Astrocyte (in vitro differentiated cells and primary cell): ENCODE data around the gene ACER1.
"Not testable (repeated sequence)": the region's sequence is repeated elsewhere in the genome, so short reads cannot be mapped to it uniquely, and the experiment has no call there.

ENCODE experiments used
- EZH2 ChIP-seq: IDR thresholded peaks from 2 replicates; pipeline ENCODE4 v1.6.1; 2012; ENCODE audit warnings: mild to moderate bottlenecking, low read length, inconsistent platforms; ENCODE audit not compliant: insufficient read depth
- TF ChIP-seq, protein P1 (sequence below): IDR thresholded peaks from 2 replicates; pipeline ENCODE4 v1.5.1; 2011; ENCODE audit warnings: low read depth, mild to moderate bottlenecking, inconsistent platforms, low read length, moderate library complexity; ENCODE audit not compliant: insufficient read depth

DNA sequence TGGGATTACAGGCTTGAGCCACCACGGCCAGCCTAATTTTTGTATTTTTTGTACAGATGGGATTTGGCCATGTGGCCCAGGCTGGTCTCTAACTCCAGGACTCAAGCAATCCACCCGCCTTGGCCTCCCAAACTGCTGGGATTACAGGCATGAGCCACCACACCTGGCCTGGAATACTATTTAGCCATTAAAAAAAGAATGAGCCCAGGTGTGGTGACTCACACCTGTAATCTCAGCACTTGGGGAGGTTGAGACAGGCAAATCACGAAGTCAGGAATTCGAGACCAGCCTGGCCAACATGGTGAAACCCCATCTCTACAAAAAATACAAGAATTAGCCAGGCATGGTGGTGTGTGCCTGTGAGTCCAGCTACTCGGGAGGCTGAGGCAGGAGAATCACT is 17.8 kb downstream of the ACER1 start:
- TF ChIP-seq, protein P1, sequence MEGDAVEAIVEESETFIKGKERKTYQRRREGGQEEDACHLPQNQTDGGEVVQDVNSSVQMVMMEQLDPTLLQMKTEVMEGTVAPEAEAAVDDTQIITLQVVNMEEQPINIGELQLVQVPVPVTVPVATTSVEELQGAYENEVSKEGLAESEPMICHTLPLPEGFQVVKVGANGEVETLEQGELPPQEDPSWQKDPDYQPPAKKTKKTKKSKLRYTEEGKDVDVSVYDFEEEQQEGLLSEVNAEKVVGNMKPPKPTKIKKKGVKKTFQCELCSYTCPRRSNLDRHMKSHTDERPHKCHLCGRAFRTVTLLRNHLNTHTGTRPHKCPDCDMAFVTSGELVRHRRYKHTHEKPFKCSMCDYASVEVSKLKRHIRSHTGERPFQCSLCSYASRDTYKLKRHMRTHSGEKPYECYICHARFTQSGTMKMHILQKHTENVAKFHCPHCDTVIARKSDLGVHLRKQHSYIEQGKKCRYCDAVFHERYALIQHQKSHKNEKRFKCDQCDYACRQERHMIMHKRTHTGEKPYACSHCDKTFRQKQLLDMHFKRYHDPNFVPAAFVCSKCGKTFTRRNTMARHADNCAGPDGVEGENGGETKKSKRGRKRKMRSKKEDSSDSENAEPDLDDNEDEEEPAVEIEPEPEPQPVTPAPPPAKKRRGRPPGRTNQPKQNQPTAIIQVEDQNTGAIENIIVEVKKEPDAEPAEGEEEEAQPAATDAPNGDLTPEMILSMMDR, result not testable (repeated sequence)
- TF ChIP-seq EZH2, result not testable (repeated sequence)
